C4-2B (cell line): ENCODE measurements around the gene OPCML.

Experiments used
- CTCF ChIP-seq: fragments of 450-650 bp; conservative IDR thresholded peaks from 2 replicates; pipeline ENCODE4 v1.5.1; 2017; ENCODE audit warnings: mild to moderate bottlenecking
- ZFX ChIP-seq: fragments of 450-650 bp; IDR thresholded peaks from 2 replicates; pipeline ENCODE4 v1.6.1; 2017

GRCh38 chr11:133222425-133223330 lies 309.6 kb downstream of the OPCML start:
- no peak for TF ChIP-seq CTCF
- TF ChIP-seq ZFX = no peak
